Pancreas (tissue), 10 donors: ENCODE results near the gene FBLIM1. TPM values are rescaled to one million over a fixed set of nuclear protein-coding genes. Genes with fewer than 3 reads are reported as not detected.

Experiments
- ATAC-seq, 4 donors: fragments of 200-7000 bp; cut with Tn5 transposase; one replicate each; pipeline versions ENCODE4 v1.8.0 to v1.9.1; 2020; ENCODE audit warnings: mild to moderate bottlenecking in 4 of 4, moderate library complexity in 4 of 4
- DNase-seq, 6 donors: peaks; one replicate each; pipeline ENCODE4 v3.0.0-alpha.2; 2020
- FAIRE-seq: peaks from 2 replicates; lab custom pipeline; 2012; peaks lifted over from hg19 to GRCh38; lab: Jason Lieb, UNC
- H3K27ac ChIP-seq, 4 donors: fragments of 200-600 bp; sonication (generic); 1 replicate in 3 of 4; 2 replicates in 1 of 4; pipeline versions ENCODE4 v1.5.0 to v1.8.0; 2020
- H3K27me3 ChIP-seq, 4 donors: fragments of 200-600 bp; one replicate each; pipeline ENCODE4 v1.8.0; 2021
- H3K36me3 ChIP-seq, 3 donors: fragments of 200-600 bp; sonication (generic) in 1 of 3; one replicate each; pipeline versions ENCODE4 v1.5.0 to v1.8.0; 2020 to 2021
- H3K4me1 ChIP-seq, 3 donors: fragments of 200-600 bp; one replicate each; pipeline ENCODE4 v1.8.0; 2021
- H3K4me3 ChIP-seq, 4 donors: fragments of 200-600 bp; sonication (generic) in 2 of 4; one replicate each; pipeline versions ENCODE4 v1.5.0 to v1.8.0; 2020 to 2021
- H3K9me3 ChIP-seq, 4 donors: fragments of 200-600 bp; one replicate each; pipeline ENCODE4 v1.8.0; 2021
- WGBS, 2 donors: extraction: QIAGEN DNeasy Blood & Tissue Kit; methylation state at CpG; one replicate each; pipeline ENCODE4 v1.1.7; 2013; 5-methylcytosine and 5-hydroxymethylcytosine counted together
- intact Hi-C, 3 donors: fragments of 100-400 bp; cut with DNase I; formaldehyde crosslinking; loops; one replicate each; pipeline versions ENCODE4 v1.11.1 to v1.14.2; 2022
- polyA plus RNA-seq, 2 donors: library from polyadenylated mRNA; stranded (reverse); fragments of 200-250 nt; gene quantifications; one replicate each; pipeline ENCODE4 v1.2.3, GENCODE V29; 2013
- total RNA-seq, 6 donors: library from RNA; stranded (reverse); fragmentation: NEBNext Ultra II Directional in 4 of 6; extraction: Animal tissue kit (Norgen Biotek cat#: 25700) in 4 of 6; gene quantifications; one replicate each; pipeline versions ENCODE4 v1.2.1 to v1.2.4, GENCODE V29; 2021 to 2023
- TF ChIP-seq, protein P1 (sequence below), 4 donors: fragments of 200-600 bp; sonication (generic) in 3 of 4; IDR thresholded peaks; one replicate each; pipeline versions ENCODE4 v1.5.0 to v1.8.0; 2021; ENCODE audit warnings: antibody characterized with exemption in 4 of 4
- donor health status: healthy with polysubstance abuse.
- donor health status: DM: no; HTN: no; CAD: no; lungs with moderate emphysema.
- donor health status: DM: no; HTN: no; CAD: no.
- donor health status: control.
- donor health status: control.
- donor health status: Bipolar disorder and iron deficiency.
- donor health status: DM: yes; HTN: yes; CAD: no.
- donor health status: DM: no; HTN: no; CAD: no.
- donor health status: DM: no; HTN: no; CAD: no.
- donor health status: DM: yes; HTN: yes; CAD: no.

The FBLIM1 gene
- total and polyA plus RNA-seq, 8 donors = 20.4 to 61.5 (median 29.4) TPM

- peak overlapping the region; percentile 79 to 97 (median 84) for H3K27ac ChIP-seq
Measured at GRCh38 chr1:15734901-15735300, 23.7 kb upstream of the FBLIM1 start.

DNA sequence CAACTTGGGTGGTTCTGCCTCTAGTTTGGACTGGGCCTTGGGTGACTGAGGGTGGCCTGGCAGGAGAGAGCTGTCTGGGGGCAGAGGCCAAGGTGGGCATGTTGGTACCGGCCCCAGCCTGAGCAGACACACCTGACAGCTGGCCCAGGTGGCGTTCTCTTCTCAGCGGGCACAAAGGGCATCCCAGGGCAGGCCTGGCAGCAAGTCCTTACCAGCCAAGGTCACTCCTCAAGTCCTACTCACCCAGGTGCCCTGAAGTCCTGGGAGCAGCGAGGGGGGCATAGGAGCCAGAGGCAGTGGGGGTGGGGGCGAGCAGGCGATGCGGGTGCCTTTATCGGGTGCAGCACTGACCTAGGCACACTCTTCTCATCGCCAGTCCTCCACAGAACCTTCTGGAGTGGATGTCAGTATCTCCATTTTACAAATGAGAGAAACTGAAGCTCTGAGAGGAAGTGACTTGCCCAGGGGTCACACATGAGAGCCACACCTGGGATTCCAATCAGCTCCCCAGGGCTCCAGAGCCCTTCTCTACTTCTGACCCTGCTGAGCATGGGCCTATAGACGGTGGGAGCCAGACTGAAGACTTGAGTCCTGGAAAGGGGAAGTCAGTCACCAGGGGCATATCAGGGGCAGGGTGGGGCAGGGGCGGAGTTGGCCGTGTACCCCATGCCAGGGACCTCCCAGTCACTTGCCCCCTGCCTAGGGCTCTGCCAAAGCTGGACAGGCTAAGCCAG is 23.1 kb upstream of the FBLIM1 start:
- peaks cover 32 to 37% (median 37%) of the 10 kb centered on the region in 3 donors for H3K4me1 ChIP-seq
- no peak overlapping the region for H3K4me3 ChIP-seq
- TF ChIP-seq, protein P1, sequence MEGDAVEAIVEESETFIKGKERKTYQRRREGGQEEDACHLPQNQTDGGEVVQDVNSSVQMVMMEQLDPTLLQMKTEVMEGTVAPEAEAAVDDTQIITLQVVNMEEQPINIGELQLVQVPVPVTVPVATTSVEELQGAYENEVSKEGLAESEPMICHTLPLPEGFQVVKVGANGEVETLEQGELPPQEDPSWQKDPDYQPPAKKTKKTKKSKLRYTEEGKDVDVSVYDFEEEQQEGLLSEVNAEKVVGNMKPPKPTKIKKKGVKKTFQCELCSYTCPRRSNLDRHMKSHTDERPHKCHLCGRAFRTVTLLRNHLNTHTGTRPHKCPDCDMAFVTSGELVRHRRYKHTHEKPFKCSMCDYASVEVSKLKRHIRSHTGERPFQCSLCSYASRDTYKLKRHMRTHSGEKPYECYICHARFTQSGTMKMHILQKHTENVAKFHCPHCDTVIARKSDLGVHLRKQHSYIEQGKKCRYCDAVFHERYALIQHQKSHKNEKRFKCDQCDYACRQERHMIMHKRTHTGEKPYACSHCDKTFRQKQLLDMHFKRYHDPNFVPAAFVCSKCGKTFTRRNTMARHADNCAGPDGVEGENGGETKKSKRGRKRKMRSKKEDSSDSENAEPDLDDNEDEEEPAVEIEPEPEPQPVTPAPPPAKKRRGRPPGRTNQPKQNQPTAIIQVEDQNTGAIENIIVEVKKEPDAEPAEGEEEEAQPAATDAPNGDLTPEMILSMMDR (IDR thresholded peaks at IDR 0.05) = no peak
- no peaks in the 10 kb centered on the region for H3K9me3 ChIP-seq
- intact Hi-C loops = loop anchor here in 1 of 3 donors (10.0 kb wide), 1 partner anchor 141 kb away; no protein-coding TSS in a partner anchor
- H3K27ac ChIP-seq = peak overlapping the region; percentile 79 to 97 (median 84)
- 23 to 32% methylated on average over 12 of the region's 12 CpGs for WGBS, 2 donors
- no peaks in the 10 kb centered on the region for H3K27me3 ChIP-seq
- peak; percentile 59 to 72 (median 64) for ATAC-seq
- no peak for FAIRE-seq
- H3K36me3 ChIP-seq = peaks cover 0 to 16% (median 13%) of the 10 kb centered on the region in 3 donors
- DNase-seq = peak in 5 of 6 donors; percentile 66 to 91 (median 81)

More at GRCh38 chr1:15734901-15735300, 23.7 kb upstream of the FBLIM1 start:
- peak in 1 of 6 donors; percentile 33 for DNase-seq
- intact Hi-C loops = loop anchor here in 1 of 3 donors (10.0 kb wide), 1 partner anchor 140 kb away; no protein-coding TSS in a partner anchor
- 57 to 60% methylated on average over 17 of the region's 17 CpGs for WGBS, 2 donors
- H3K4me3 ChIP-seq = no peak overlapping the region
- peak in 2 of 4 donors; percentile 1 to 2 for ATAC-seq
- no peak for FAIRE-seq
- peaks cover 0 to 16% (median 13%) of the 10 kb centered on the region in 3 donors for H3K36me3 ChIP-seq
- TF ChIP-seq, protein P1 (IDR thresholded peaks at IDR 0.05) = no peak
- no peaks in the 10 kb centered on the region for H3K27me3 ChIP-seq
- no peaks in the 10 kb centered on the region for H3K9me3 ChIP-seq
- peaks cover 32 to 37% (median 37%) of the 10 kb centered on the region in 3 donors for H3K4me1 ChIP-seq

- ATAC-seq = peak; percentile 88 to 91 (median 89)
- no peak for FAIRE-seq
- H3K4me1 ChIP-seq = peaks cover 32 to 37% (median 37%) of the 10 kb centered on the region in 3 donors
- intact Hi-C loops = loop anchor here in 1 of 3 donors (10.0 kb wide), 1 partner anchor 141 kb away; no protein-coding TSS in a partner anchor
- H3K36me3 ChIP-seq = peaks cover 0 to 16% (median 13%) of the 10 kb centered on the region in 3 donors
- TF ChIP-seq, protein P1 (IDR thresholded peaks at IDR 0.05) = no peak
- no peaks in the 10 kb centered on the region for H3K9me3 ChIP-seq
- H3K27me3 ChIP-seq = no peaks in the 10 kb centered on the region
- H3K4me3 ChIP-seq = peak within 1 kb of the TSS in 2 of 4 donors; percentile 12 to 20
- peak; percentile 92 to 99 (median 96) for DNase-seq
- peak within 1 kb of the TSS; percentile 79 to 97 (median 84) for H3K27ac ChIP-seq
- 25 to 27% methylated on average over 32 to 35 of the region's 35 CpGs for WGBS, 2 donors
Measured at GRCh38 chr1:15736038-15736891, 22.3 kb upstream of the FBLIM1 start, which contains the start of gene SLC25A34. Gene SLC25A34, plus strand, starts transcription at chr1:15736258. Its CDS starts 228 bp downstream, at chr1:15736486.

DNA sequence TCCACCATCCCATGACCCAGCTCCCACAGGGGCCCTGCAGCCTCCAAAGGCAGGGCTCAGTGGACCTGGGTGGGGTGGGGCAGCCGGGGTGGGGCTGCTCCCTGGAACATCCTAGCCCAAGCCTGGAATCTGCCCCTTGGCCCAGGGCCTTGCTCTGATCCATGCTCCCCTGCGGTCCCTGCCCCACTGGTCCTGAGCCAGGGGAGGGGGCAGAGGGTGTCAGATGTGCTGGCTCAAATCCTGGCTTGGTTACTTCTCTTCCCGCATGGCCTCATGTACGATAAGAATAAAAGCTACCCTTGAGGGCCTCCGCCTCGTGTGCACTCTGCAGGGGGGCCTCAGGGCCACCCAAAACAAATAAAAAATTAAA is 21.7 kb upstream of the FBLIM1 start:
- peaks cover 0 to 12% (median 10%) of the 10 kb centered on the region in 3 donors for H3K36me3 ChIP-seq
- DNase-seq (peak in 2 of 6 donors; percentile 67 to 70), FAIRE-seq (no peak), ATAC-seq (peak in 3 of 4 donors; percentile 1 to 26 (median 10))
- WGBS, 2 donors = 10 to 12% methylated on average over 6 of the region's 6 CpGs
- peak overlapping the region; percentile 79 to 97 (median 84) for H3K27ac ChIP-seq
- TF ChIP-seq, protein P1 (IDR thresholded peaks at IDR 0.05) = no peak
- no peaks in the 10 kb centered on the region for H3K27me3 ChIP-seq
- H3K4me3 ChIP-seq = peak overlapping the region in 1 of 4 donors; percentile 12
- intact Hi-C loops = loop anchor here in 1 of 3 donors (10.0 kb wide), 1 partner anchor 142 kb away; no protein-coding TSS in a partner anchor
- no peaks in the 10 kb centered on the region for H3K9me3 ChIP-seq
- peaks cover 32 to 37% (median 37%) of the 10 kb centered on the region in 3 donors for H3K4me1 ChIP-seq
